HEK293 (cell line): ENCODE results near the gene RASSF1.

Source experiments
- CTCF ChIA-PET: fragments of 350-600 bp; formaldehyde crosslinking; extraction: SDS; loops from one replicate; lab custom pipeline; 2021; ENCODE audit warnings: antibody characterized with exemption; lab: Yijun Ruan, JAX
- POLR2A ChIA-PET: fragments of 300-600 bp; formaldehyde crosslinking; extraction: SDS; loops from one replicate; lab custom pipeline; 2020; ENCODE audit warnings: antibody characterized with exemption, inconsistent platforms; lab: Yijun Ruan, JAX
- H3K27ac ChIP-seq: fragments of 200-500 bp; sonication (Bioruptor generic); 2 replicates; pipeline ENCODE4 v1.5.1; 2014; ENCODE audit warnings: low read depth, low read length, control low read depth, inconsistent platforms; ENCODE audit errors: extremely low read depth
- H3K36me3 ChIP-seq, 2 experiments: fragments of 200-500 bp in 1 of 2; sonication (Bioruptor generic) in 1 of 2; 1 replicate in 1 of 2; 2 replicates in 1 of 2; pipeline ENCODE4 v1.5.1; 2014 to 2017; ENCODE audit warnings: inconsistent platforms in 2 of 2, low read length in 2 of 2; ENCODE audit not compliant: control insufficient read depth in 2 of 2, insufficient read depth in 1 of 2
- H3K4me1 ChIP-seq: fragments of 200-500 bp; sonication (Bioruptor generic); 2 replicates; pipeline ENCODE4 v1.5.1; 2014; ENCODE audit warnings: mild to moderate bottlenecking, low read length, inconsistent platforms; ENCODE audit not compliant: control insufficient read depth, insufficient read depth
- H3K4me3 ChIP-seq: 2 replicates; pipeline ENCODE4 v1.5.1; 2011; ENCODE audit warnings: low read depth, mild to moderate bottlenecking, control low read depth, low read length, moderate library complexity
- H3K9me3 ChIP-seq: fragments of 200-500 bp; sonication (Bioruptor generic); 2 replicates; pipeline ENCODE4 v1.5.1; 2014; ENCODE audit warnings: low read depth, low read length, inconsistent platforms; ENCODE audit not compliant: control insufficient read depth, insufficient read depth
- ATF2 ChIP-seq: fragments of 450-650 bp; formaldehyde crosslinking; IDR thresholded peaks from 2 replicates; pipeline ENCODE4 v1.5.1; 2016; ENCODE audit warnings: missing biosample characterization, missing genetic modification characterization, low read depth
- BCL11B ChIP-seq: fragments of 450-650 bp; formaldehyde crosslinking; IDR thresholded peaks from 2 replicates; pipeline ENCODE4 v1.5.1; 2016; ENCODE audit warnings: low read depth, missing biosample characterization, missing genetic modification characterization
- GLI4 ChIP-seq: fragments of 450-650 bp; formaldehyde crosslinking; IDR thresholded peaks from 2 replicates; pipeline ENCODE4 v1.5.1; 2016; ENCODE audit warnings: missing biosample characterization, missing genetic modification characterization
- INSM2 ChIP-seq: fragments of 450-650 bp; formaldehyde crosslinking; IDR thresholded peaks from 2 replicates; pipeline ENCODE4 v1.5.1; 2016; ENCODE audit warnings: missing biosample characterization, missing genetic modification characterization
- KLF10 ChIP-seq: fragments of 450-650 bp; IDR thresholded peaks from 2 replicates; pipeline ENCODE4 v1.5.1; 2018; ENCODE audit warnings: missing biosample characterization, mild to moderate bottlenecking, missing genetic modification characterization
- KLF7 ChIP-seq: fragments of 450-650 bp; formaldehyde crosslinking; IDR thresholded peaks from 2 replicates; pipeline ENCODE4 v1.5.1; 2016; ENCODE audit warnings: missing biosample characterization, missing genetic modification characterization, borderline replicate concordance
- KLF9 ChIP-seq: fragments of 450-650 bp; formaldehyde crosslinking; IDR thresholded peaks from 2 replicates; pipeline ENCODE4 v1.5.1; 2016; ENCODE audit warnings: missing biosample characterization, missing genetic modification characterization, low read depth
- RBAK ChIP-seq: fragments of 450-650 bp; formaldehyde crosslinking; IDR thresholded peaks from 2 replicates; pipeline ENCODE4 v1.5.1; 2016; ENCODE audit warnings: missing biosample characterization, missing genetic modification characterization
- SCRT2 ChIP-seq: fragments of 450-650 bp; formaldehyde crosslinking; IDR thresholded peaks from 2 replicates; pipeline ENCODE4 v1.5.1; 2016; ENCODE audit warnings: missing biosample characterization, missing genetic modification characterization
- ZBTB17 ChIP-seq: fragments of 450-650 bp; formaldehyde crosslinking; IDR thresholded peaks from 2 replicates; pipeline ENCODE4 v1.5.1; 2016; ENCODE audit warnings: missing biosample characterization, missing genetic modification characterization
- ZEB2 ChIP-seq: fragments of 450-650 bp; formaldehyde crosslinking; IDR thresholded peaks from 2 replicates; pipeline ENCODE4 v1.5.1; 2016; ENCODE audit warnings: missing biosample characterization, missing genetic modification characterization
- ZIC2 ChIP-seq: fragments of 450-650 bp; formaldehyde crosslinking; IDR thresholded peaks from 2 replicates; pipeline ENCODE4 v1.5.1; 2016; ENCODE audit warnings: missing biosample characterization, missing genetic modification characterization
- ZNF10 ChIP-seq: fragments of 450-650 bp; formaldehyde crosslinking; IDR thresholded peaks from 2 replicates; pipeline ENCODE4 v1.5.1; 2017; ENCODE audit warnings: missing biosample characterization, missing genetic modification characterization
- ZNF112 ChIP-seq: fragments of 450-650 bp; formaldehyde crosslinking; IDR thresholded peaks from 2 replicates; pipeline ENCODE4 v1.5.0; 2017; ENCODE audit warnings: missing biosample characterization, missing genetic modification characterization
- ZNF169 ChIP-seq: fragments of 450-650 bp; formaldehyde crosslinking; IDR thresholded peaks from 2 replicates; pipeline ENCODE4 v1.5.1; 2016; ENCODE audit warnings: missing biosample characterization, missing genetic modification characterization
- ZNF214 ChIP-seq: fragments of 450-650 bp; formaldehyde crosslinking; IDR thresholded peaks from 2 replicates; pipeline ENCODE4 v1.5.1; 2017; ENCODE audit warnings: missing biosample characterization, mild to moderate bottlenecking, missing genetic modification characterization, borderline replicate concordance
- ZNF248 ChIP-seq: fragments of 450-650 bp; formaldehyde crosslinking; IDR thresholded peaks from 2 replicates; pipeline ENCODE4 v1.5.1; 2017; ENCODE audit warnings: missing biosample characterization, missing genetic modification characterization
- ZNF26 ChIP-seq: fragments of 450-650 bp; formaldehyde crosslinking; IDR thresholded peaks from 2 replicates; pipeline ENCODE4 v1.5.1; 2016; ENCODE audit warnings: missing biosample characterization, missing genetic modification characterization
- ZNF350 ChIP-seq: fragments of 450-650 bp; formaldehyde crosslinking; IDR thresholded peaks from 2 replicates; pipeline ENCODE4 v1.5.0; 2017; ENCODE audit warnings: missing biosample characterization, mild to moderate bottlenecking, missing genetic modification characterization
- ZNF362 ChIP-seq: fragments of 450-650 bp; formaldehyde crosslinking; IDR thresholded peaks from 2 replicates; pipeline ENCODE4 v1.5.1; 2016; ENCODE audit warnings: missing biosample characterization, missing genetic modification characterization
- ZNF391 ChIP-seq: fragments of 450-650 bp; formaldehyde crosslinking; IDR thresholded peaks from 2 replicates; pipeline ENCODE4 v1.5.1; 2016; ENCODE audit warnings: low read depth, missing biosample characterization, missing genetic modification characterization, borderline replicate concordance
- ZNF426 ChIP-seq: fragments of 450-650 bp; formaldehyde crosslinking; IDR thresholded peaks from 2 replicates; pipeline ENCODE4 v1.5.1; 2017; ENCODE audit warnings: missing biosample characterization, missing genetic modification characterization, mild to moderate bottlenecking, inconsistent platforms, moderate library complexity
- ZNF473 ChIP-seq: fragments of 450-650 bp; formaldehyde crosslinking; IDR thresholded peaks from 2 replicates; pipeline ENCODE4 v1.5.1; 2017; ENCODE audit warnings: missing biosample characterization, missing genetic modification characterization
- ZNF571 ChIP-seq: fragments of 450-650 bp; formaldehyde crosslinking; IDR thresholded peaks from 2 replicates; pipeline ENCODE4 v1.5.0; 2017; ENCODE audit warnings: missing biosample characterization, missing genetic modification characterization
- ZNF626 ChIP-seq: fragments of 450-650 bp; sonication (Bioruptor Pico); formaldehyde crosslinking; IDR thresholded peaks from 2 replicates; pipeline ENCODE4 v1.5.1; 2018; ENCODE audit warnings: missing biosample characterization, missing genetic modification characterization, inconsistent platforms
- TF ChIP-seq, protein P1 (sequence below): fragments of 450-650 bp; formaldehyde crosslinking; IDR thresholded peaks from 2 replicates; pipeline ENCODE4 v1.5.1; 2016; ENCODE audit warnings: missing biosample characterization, missing genetic modification characterization
- TF ChIP-seq, protein P2 (sequence below): fragments of 450-650 bp; formaldehyde crosslinking; IDR thresholded peaks from 2 replicates; pipeline ENCODE4 v1.5.1; 2017; ENCODE audit warnings: missing biosample characterization, missing genetic modification characterization

RASSF1 gene

GRCh38 chr3:50338965-50339364, 1.7 kb downstream of the RASSF1 start:
- Histone ChIP-seq H3K4me1 (no peaks in the 10 kb centered on the region; the same call in 1 of the 2 replicates), H3K27ac (no peak overlapping the region)
- TF ChIP-seq ZNF473 (tag by site-specific recombination) (no peak), ZNF350 (tag by site-specific recombination) (no peak), ZNF26 (tag by site-specific recombination) (no peak), KLF10 (no peak), GLI4 (tag by site-specific recombination) (no peak), ZEB2 (tag by site-specific recombination) (no peak), ZBTB17 (no peak), ZIC2 (no peak), ZNF571 (tag by site-specific recombination) (no peak), ZNF169 (tag by site-specific recombination) (no peak), ZNF391 (tag by site-specific recombination) (no peak), BCL11B (no peak), KLF7 (tag by site-specific recombination) (no peak), ZNF426 (tag by site-specific recombination) (no peak), KLF9 (no peak), ZNF248 (no peak), ZNF214 (tag by site-specific recombination) (no peak), ZNF112 (no peak)
- TF ChIP-seq, protein P1, sequence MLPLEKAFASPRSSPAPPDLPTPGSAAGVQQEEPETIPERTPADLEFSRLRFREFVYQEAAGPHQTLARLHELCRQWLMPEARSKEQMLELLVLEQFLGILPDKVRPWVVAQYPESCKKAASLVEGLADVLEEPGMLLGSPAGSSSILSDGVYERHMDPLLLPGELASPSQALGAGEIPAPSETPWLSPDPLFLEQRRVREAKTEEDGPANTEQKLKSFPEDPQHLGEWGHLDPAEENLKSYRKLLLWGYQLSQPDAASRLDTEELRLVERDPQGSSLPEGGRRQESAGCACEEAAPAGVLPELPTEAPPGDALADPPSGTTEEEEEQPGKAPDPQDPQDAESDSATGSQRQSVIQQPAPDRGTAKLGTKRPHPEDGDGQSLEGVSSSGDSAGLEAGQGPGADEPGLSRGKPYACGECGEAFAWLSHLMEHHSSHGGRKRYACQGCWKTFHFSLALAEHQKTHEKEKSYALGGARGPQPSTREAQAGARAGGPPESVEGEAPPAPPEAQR = no peak
- TF ChIP-seq, protein P2, sequence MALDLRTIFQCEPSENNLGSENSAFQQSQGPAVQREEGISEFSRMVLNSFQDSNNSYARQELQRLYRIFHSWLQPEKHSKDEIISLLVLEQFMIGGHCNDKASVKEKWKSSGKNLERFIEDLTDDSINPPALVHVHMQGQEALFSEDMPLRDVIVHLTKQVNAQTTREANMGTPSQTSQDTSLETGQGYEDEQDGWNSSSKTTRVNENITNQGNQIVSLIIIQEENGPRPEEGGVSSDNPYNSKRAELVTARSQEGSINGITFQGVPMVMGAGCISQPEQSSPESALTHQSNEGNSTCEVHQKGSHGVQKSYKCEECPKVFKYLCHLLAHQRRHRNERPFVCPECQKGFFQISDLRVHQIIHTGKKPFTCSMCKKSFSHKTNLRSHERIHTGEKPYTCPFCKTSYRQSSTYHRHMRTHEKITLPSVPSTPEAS (tag by site-specific recombination) = no peak
- TF ChIP-seq, all 188 proteins: peak for 0
- POLR2A ChIA-PET = no interaction called here
- no peak overlapping the region for H3K4me3 ChIP-seq
- H3K36me3 ChIP-seq = peaks cover 0 to 27% of the 10 kb centered on the region in 2 experiments; a peak in 2 of 3 replicates
- no peaks in the 10 kb centered on the region for H3K9me3 ChIP-seq
- CTCF ChIA-PET = no interaction called here

DNA sequence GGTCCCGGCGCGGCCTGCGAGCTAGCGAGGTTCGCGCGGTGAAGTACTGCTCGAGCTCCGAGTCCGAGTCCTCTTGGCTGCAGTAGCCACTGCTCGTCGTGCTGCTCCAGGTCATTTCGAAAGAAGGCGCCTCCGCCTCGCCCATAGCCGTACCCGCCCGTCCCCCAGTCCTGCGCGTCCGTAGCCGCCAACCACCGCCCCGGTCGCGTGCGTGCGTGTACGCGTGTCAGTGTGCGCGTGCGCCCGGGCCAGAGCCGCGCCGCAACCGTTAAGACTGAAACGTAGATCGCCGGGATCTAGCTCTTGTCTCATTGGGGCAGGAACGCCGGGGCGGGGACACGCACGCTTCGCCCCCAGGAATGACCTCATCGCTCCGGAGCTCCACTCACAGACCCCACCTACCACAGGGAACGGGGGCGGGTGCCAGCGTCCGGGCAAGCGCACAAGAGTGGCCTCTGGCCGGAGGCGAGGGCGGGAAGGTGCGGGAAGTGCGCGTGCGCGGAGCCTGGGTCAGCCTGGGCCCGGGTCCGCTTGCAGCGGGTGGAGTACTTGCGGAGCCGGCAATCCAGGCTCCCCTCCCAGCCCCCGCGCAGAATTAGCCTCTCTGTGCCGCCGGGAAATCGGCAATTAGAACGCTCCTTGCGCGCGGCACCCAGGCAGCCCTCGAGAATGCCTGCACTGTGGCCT, 3.3 kb downstream of the RASSF1 start:
- H3K4me1 ChIP-seq = no peaks in the 10 kb centered on the region; the same call in 1 of the 2 replicates
- peak overlapping the region; percentile 88 for H3K27ac ChIP-seq
- POLR2A ChIA-PET = interaction anchor here (0.6 to 2.7 kb wide), 27 partner anchors 8 to 1059 kb away, joined by 3 to 63 read pairs (median 5); partner anchors contain the start of genes CYB561D2, GNAI2, HEMK1 and HYAL2
- CTCF ChIA-PET = interaction anchor here (1.0 to 2.6 kb wide), 7 partner anchors 9 to 205 kb away, joined by 3 to 13 read pairs (median 5); partner anchors contain the start of gene TUSC2
- peaks cover 3 to 28% of the 10 kb centered on the region in 2 experiments; a peak in 2 of 3 replicates for H3K36me3 ChIP-seq
- no peaks in the 10 kb centered on the region for H3K9me3 ChIP-seq
- H3K4me3 ChIP-seq = peak overlapping the region; percentile 96
- TF ChIP-seq ATF2 (tag by site-specific recombination) (peak; percentile 97), ZNF362 (tag by site-specific recombination) (no peak), SCRT2 (tag by site-specific recombination) (no peak), ZIC2 (no peak), ZNF391 (tag by site-specific recombination) (no peak), ZNF10 (no peak), ZNF626 (tag by site-specific recombination) (no peak), INSM2 (tag by site-specific recombination) (peak; percentile 29; the same call in 1 of the 2 replicates), RBAK (tag by site-specific recombination) (no peak)
